HG02852 (cell line): Measurements from ENCODE around the gene ST14.

Source experiments
- ATAC-seq: cut with Tn5 transposase; IDR thresholded peaks from one replicate; pipeline ENCODE4 v1.9.1; 2021; ENCODE audit warnings: mild to moderate bottlenecking, moderate library complexity; ENCODE audit not compliant: unreplicated experiment

The ST14 gene

GRCh38 chr11:130159657-130160497 is at the start of gene ST14:
Gene ST14, plus strand, starts transcription at chr11:130159782. Its CDS starts 198 bp downstream, at chr11:130159980.
- no peak for ATAC-seq

GRCh38 chr11:130110339-130111108 is 49.1 kb upstream of the ST14 start:
- no peak for ATAC-seq

- ATAC-seq, result no peak
Measured at GRCh38 chr11:130112071-130112830, 47.3 kb upstream of the ST14 start.

GRCh38 chr11:130114281-130114680 is 45.3 kb upstream of the ST14 start:
- no peak for ATAC-seq

GRCh38 chr11:130114726-130115125 is 44.9 kb upstream of the ST14 start:
- no peak for ATAC-seq

- no peak for ATAC-seq
Measured at GRCh38 chr11:130115218-130115617, 44.4 kb upstream of the ST14 start.

GRCh38 chr11:130118165-130118564 is 41.4 kb upstream of the ST14 start:
- peak; percentile 84 for ATAC-seq

GRCh38 chr11:130118636-130119387 is 40.8 kb upstream of the ST14 start:
- ATAC-seq, result peak; percentile 52

- no peak for ATAC-seq
Measured at GRCh38 chr11:130120045-130120444, 39.5 kb upstream of the ST14 start.

GRCh38 chr11:130121445-130121978 is 38.1 kb upstream of the ST14 start:
- no peak for ATAC-seq

- no peak for ATAC-seq
Measured at GRCh38 chr11:130122141-130122575, 37.4 kb upstream of the ST14 start.

GRCh38 chr11:130123414-130124040 is 36.1 kb upstream of the ST14 start:
- no peak for ATAC-seq

GRCh38 chr11:130124096-130124495 is 35.5 kb upstream of the ST14 start:
- no peak for ATAC-seq

- no peak for ATAC-seq
Measured at GRCh38 chr11:130125638-130126037, 33.9 kb upstream of the ST14 start.

- no peak for ATAC-seq
Measured at GRCh38 chr11:130126516-130126915, 33.1 kb upstream of the ST14 start.

GRCh38 chr11:130127509-130127908 is 32.1 kb upstream of the ST14 start:
- no peak for ATAC-seq

- ATAC-seq, result no peak
Measured at GRCh38 chr11:130128626-130129025, 31.0 kb upstream of the ST14 start.

GRCh38 chr11:130129922-130130321 is 29.7 kb upstream of the ST14 start:
- ATAC-seq, result no peak

GRCh38 chr11:130131961-130132850 is 27.4 kb upstream of the ST14 start:
- peak; percentile 88 for ATAC-seq
